ENCODE measurements around the gene GOLGA3.
A peak's percentile ranks its signal among the peaks of the same experiment; 100 is the strongest.
"Not testable (repeated sequence)": the region's sequence is repeated elsewhere in the genome, so short reads cannot be mapped to it uniquely, and the experiment has no call there.

GOLGA3 gene, protein sequence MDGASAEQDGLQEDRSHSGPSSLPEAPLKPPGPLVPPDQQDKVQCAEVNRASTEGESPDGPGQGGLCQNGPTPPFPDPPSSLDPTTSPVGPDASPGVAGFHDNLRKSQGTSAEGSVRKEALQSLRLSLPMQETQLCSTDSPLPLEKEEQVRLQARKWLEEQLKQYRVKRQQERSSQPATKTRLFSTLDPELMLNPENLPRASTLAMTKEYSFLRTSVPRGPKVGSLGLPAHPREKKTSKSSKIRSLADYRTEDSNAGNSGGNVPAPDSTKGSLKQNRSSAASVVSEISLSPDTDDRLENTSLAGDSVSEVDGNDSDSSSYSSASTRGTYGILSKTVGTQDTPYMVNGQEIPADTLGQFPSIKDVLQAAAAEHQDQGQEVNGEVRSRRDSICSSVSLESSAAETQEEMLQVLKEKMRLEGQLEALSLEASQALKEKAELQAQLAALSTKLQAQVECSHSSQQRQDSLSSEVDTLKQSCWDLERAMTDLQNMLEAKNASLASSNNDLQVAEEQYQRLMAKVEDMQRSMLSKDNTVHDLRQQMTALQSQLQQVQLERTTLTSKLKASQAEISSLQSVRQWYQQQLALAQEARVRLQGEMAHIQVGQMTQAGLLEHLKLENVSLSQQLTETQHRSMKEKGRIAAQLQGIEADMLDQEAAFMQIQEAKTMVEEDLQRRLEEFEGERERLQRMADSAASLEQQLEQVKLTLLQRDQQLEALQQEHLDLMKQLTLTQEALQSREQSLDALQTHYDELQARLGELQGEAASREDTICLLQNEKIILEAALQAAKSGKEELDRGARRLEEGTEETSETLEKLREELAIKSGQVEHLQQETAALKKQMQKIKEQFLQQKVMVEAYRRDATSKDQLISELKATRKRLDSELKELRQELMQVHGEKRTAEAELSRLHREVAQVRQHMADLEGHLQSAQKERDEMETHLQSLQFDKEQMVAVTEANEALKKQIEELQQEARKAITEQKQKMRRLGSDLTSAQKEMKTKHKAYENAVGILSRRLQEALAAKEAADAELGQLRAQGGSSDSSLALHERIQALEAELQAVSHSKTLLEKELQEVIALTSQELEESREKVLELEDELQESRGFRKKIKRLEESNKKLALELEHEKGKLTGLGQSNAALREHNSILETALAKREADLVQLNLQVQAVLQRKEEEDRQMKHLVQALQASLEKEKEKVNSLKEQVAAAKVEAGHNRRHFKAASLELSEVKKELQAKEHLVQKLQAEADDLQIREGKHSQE (N-terminal part only)

DNA sequence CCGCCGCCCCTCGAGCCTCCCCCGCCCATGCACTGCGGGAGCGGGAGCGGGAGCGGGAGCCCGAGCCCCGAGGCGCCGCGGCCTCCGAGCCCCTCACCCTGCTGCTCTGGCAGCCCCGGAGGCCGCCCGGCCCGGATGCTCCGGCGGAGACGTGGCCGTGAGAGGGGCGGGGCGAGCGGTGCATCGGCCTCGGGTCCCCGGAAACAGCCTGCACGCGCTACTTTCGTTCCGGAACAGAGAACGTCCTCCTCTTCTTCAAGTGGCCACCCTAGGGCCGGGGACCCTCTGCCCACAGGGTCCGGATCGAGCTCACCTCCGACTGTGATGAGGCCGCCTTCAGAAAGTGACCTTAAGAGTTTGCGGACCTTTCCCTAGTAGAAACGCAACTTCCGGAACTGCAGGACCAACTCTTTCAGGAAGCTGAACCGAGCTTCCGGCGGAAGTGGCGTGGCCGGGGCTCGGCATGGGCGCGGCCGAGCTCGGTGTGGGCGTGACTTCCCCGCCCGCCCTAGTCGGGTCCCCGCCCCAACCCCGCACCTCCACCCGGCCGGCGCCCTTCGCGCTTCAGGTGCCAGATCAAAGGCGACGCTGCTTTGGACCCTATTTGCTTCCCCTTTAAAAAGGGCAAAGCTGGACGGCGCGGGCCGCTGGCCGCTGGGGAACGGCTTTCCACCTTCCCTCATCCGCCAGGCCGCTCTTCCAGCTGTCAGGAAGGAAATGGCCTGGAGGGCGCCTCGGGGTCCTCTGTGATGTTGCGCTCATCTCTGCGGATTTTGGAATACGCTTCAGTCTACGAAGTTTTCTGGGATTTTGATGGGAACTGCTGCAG lies at the start of gene GOLGA3:
Gene GOLGA3, minus strand, starts transcription at position 164 of the 829 bp plus-strand sequence. CDS start 6,741 bp downstream, outside the sequence.
- Mint-ChIP-seq H3K36me3 (peaks cover 3% of the 10 kb centered on the region), H3K27me3 (no peaks in the 10 kb centered on the region), H3K9me3 (ENCODE audit: low read depth) (no peaks in the 10 kb centered on the region), H3K27ac (peak within 1 kb of the TSS; percentile 100), H3K4me3 (peak within 1 kb of the TSS; percentile 98), H3K4me1 (ENCODE audit: low read depth) (peaks cover 51% of the 10 kb centered on the region)

DNA sequence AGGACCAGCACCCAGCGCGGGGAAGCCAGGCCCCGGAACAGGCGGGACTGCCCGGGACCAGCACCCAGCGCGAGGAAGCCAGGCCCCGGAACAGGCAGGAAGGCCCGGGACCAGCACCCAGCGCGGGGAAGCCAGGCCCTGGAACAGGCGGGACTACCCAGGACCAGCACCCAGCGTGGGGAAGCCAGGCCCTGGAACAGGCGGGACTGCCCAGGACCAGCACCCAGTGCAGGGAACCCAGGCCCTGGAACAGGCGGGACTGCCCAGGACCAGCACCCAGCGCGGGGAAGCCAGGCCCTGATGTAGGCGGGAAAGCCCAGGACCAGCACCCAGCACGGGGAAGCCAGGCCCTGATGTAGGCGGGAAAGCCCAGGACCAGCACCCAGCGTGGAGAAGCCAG lies 46.0 kb upstream of the GOLGA3 start:
- H3K27me3 Mint-ChIP-seq; H3K27ac Mint-ChIP-seq; H3K9me3 Mint-ChIP-seq (ENCODE audit: low read depth); H3K4me3 Mint-ChIP-seq: not testable (repeated sequence)
- Mint-ChIP-seq H3K36me3 (peaks cover 11% of the 10 kb centered on the region), H3K4me1 (ENCODE audit: low read depth) (peaks cover 26% of the 10 kb centered on the region)

DNA sequence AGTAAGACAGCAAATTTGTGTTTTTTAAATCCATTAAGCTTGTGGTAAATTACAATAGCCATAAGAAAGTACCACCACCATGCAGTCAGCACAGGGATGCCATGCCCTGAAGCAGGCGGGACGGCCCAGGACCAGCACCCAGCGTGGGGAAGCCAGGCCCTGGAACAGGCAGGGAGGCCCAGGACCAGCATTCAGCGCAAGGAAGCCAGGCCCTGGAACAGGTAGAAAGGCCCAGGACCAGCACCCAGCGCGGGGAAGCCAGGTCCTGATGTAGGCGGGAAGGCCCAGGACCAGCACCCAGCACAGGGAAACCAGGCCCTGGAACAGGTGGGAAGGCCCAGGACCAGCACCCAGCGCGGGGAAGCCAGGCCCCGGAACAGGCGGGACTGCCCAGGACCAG lies 45.5 kb upstream of the GOLGA3 start:
- Mint-ChIP-seq H3K27ac (peak overlapping the region; percentile 82), H3K4me1 (ENCODE audit: low read depth) (peaks cover 26% of the 10 kb centered on the region), H3K27me3 (no peaks in the 10 kb centered on the region), H3K36me3 (peaks cover 11% of the 10 kb centered on the region), H3K9me3 (ENCODE audit: low read depth) (no peaks in the 10 kb centered on the region), H3K4me3 (peak overlapping the region; percentile 54)

DNA sequence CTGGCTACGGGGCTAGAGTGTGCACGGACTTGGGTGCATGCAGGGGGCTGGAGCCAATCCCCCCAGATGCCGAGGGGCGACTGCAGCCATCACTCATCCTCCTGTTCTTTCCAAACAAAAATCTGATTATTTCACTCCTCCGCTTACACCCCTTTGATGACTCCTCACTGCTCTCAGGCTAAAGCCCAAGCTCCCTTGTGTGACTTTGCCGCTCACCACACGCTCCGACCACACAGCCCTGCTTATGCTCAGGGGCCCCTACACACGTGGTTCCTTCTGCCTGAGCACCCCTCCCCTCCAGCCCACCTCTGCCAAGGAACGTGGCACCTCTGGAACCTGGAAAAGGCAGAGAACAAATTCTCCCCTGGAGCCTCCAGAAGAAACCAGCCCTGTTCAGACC lies 45.1 kb upstream of the GOLGA3 start:
- Mint-ChIP-seq H3K36me3 (peaks cover 11% of the 10 kb centered on the region), H3K27ac (peak overlapping the region; percentile 82), H3K4me1 (ENCODE audit: low read depth) (peaks cover 26% of the 10 kb centered on the region), H3K9me3 (ENCODE audit: low read depth) (no peaks in the 10 kb centered on the region), H3K4me3 (peak overlapping the region; percentile 54), H3K27me3 (no peaks in the 10 kb centered on the region)

DNA sequence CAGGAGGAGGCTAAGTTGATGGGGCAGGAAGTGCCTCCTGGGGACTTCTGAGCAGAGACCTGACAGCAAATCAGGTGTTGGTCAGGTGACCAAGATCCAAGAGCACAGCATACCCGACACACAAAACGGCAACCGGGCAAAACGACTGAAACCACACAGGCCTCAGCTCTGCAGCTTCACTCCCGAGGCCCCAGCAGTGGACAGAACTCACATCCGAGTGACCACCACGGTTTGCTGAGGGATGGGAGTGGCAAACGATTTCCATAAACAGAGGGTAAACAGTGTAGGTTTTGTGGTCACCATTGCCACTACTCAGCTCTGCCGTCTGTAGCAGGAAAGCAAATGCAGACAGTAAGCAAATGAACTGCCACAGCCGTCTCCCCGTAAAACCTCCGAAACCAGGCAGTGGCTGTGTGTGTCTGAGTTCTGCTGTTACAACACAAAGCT lies 44.3 kb upstream of the GOLGA3 start:
- H3K27ac Mint-ChIP-seq, result peak overlapping the region; percentile 80
- H3K9me3 Mint-ChIP-seq (ENCODE audit: low read depth), result no peaks in the 10 kb centered on the region
- peaks cover 26% of the 10 kb centered on the region for H3K4me1 Mint-ChIP-seq (ENCODE audit: low read depth)
- H3K36me3 Mint-ChIP-seq, result peaks cover 11% of the 10 kb centered on the region
- peak overlapping the region; percentile 68 for H3K4me3 Mint-ChIP-seq
- H3K27me3 Mint-ChIP-seq, result no peaks in the 10 kb centered on the region

DNA sequence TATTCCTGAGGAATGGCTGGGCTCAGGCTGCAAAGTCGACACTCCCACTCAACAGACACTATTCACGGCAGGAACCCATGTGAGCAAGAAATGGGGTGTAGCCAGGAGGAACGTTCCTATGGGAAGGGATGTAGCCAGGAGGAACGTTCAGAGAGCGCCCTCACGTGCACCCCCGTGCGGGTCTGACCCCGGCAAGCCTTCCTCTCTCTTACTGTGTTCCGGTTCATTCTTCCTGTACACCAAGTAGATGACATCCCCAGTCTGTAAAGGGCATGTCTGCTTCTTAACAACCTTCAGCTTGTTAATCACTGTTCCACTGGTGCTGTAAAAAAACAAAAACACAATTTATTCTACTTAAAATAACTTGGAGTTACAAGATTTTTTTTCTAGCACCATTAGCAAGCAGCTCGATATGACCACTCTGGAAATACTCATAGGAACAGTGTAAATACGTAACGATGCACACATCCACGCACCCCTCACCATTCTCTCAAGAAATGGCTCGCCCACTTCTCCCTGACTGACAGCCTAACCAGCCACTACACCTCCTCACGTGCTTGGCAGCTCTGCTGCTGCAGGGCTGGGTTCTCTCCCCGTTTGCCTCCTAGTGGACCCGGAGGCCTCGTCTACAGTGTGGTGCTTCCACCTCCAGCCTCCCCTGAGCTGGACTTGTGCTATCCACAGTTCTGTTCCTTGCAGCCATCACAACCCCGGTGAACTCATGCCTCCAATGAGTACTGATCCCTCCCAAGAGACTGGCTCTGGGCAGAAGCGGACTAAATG lies 43.6 kb upstream of the GOLGA3 start:
- peak overlapping the region; percentile 80 for H3K27ac Mint-ChIP-seq
- H3K4me3 Mint-ChIP-seq, result peak overlapping the region; percentile 68
- peaks cover 12% of the 10 kb centered on the region for H3K36me3 Mint-ChIP-seq
- no peaks in the 10 kb centered on the region for H3K27me3 Mint-ChIP-seq
- peaks cover 31% of the 10 kb centered on the region for H3K4me1 Mint-ChIP-seq (ENCODE audit: low read depth)
- no peaks in the 10 kb centered on the region for H3K9me3 Mint-ChIP-seq (ENCODE audit: low read depth)

DNA sequence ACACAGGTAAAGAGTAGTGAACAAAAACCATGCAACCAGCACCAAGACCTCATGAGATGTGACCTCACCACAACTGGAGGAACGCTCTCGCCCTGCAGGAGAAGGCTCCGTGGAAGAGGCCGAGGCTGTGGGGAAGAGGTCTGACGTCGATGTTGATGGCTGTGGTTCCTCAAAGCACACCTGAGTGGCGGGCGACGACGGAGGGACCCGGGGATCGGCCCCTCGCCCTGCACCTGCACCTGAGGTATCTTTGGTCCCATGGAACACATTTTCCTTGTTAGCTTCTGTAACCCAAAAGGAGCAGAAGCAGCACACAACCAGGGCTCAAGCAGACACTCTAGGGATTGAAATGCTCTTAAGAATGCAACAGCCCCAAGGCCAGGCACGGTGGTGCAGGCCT lies 40.9 kb upstream of the GOLGA3 start:
- Mint-ChIP-seq H3K27me3 (no peaks in the 10 kb centered on the region), H3K27ac (no peak overlapping the region), H3K4me3 (no peak overlapping the region), H3K9me3 (ENCODE audit: low read depth) (no peaks in the 10 kb centered on the region), H3K4me1 (ENCODE audit: low read depth) (peaks cover 42% of the 10 kb centered on the region), H3K36me3 (peaks cover 13% of the 10 kb centered on the region)

DNA sequence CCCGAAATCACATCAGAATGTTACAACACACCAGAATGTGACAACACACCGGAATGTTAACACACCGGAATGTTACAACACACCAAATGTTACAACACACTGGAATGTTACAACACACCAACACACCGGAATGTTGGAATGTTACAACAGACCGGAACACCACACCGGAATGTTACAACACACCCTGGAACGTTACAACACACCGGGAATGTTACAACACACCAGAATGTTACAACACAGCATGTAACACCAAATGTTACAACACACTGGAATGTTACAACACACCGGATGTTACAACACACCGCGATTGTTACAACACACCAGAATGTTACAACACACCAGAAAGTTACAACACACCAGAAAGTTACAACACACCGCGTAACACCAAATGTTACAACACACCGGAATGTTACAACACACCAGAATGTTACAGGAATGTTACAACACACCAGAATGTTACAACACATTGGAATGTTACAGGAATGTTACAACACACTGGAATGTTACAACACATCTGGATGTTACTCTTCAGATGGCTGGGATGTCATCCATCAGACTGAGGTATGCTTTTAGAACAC lies 37.7 kb upstream of the GOLGA3 start:
- no peak overlapping the region for H3K4me3 Mint-ChIP-seq
- peaks cover 11% of the 10 kb centered on the region for H3K36me3 Mint-ChIP-seq
- H3K9me3 Mint-ChIP-seq (ENCODE audit: low read depth), result no peaks in the 10 kb centered on the region
- peak overlapping the region; percentile 75 for H3K27ac Mint-ChIP-seq
- H3K4me1 Mint-ChIP-seq (ENCODE audit: low read depth), result peaks cover 20% of the 10 kb centered on the region
- H3K27me3 Mint-ChIP-seq, result no peaks in the 10 kb centered on the region

DNA sequence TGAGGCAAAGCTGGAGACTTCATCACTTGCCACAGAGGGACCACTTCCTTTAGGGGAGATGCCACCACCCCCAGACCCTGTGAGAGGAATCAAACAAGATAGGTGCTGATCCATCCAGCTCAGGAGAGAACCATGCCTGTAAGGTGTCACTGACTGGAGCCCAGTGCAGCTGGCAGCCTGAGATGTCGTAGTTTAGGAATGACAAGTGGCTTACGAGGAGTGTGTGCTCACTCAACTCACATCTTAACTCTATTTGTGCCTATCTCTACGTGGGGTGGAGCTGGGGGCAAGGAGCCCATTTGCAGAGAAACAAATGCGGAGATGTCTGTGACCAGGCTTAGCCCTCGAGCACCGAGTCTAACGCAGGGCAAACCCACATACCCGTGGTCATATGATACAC lies 32.9 kb upstream of the GOLGA3 start:
- no peaks in the 10 kb centered on the region for H3K9me3 Mint-ChIP-seq (ENCODE audit: low read depth)
- no peaks in the 10 kb centered on the region for H3K27me3 Mint-ChIP-seq
- H3K4me1 Mint-ChIP-seq (ENCODE audit: low read depth), result peaks cover 9% of the 10 kb centered on the region
- peaks cover 5% of the 10 kb centered on the region for H3K36me3 Mint-ChIP-seq
- no peak overlapping the region for H3K4me3 Mint-ChIP-seq
- no peak overlapping the region for H3K27ac Mint-ChIP-seq

DNA sequence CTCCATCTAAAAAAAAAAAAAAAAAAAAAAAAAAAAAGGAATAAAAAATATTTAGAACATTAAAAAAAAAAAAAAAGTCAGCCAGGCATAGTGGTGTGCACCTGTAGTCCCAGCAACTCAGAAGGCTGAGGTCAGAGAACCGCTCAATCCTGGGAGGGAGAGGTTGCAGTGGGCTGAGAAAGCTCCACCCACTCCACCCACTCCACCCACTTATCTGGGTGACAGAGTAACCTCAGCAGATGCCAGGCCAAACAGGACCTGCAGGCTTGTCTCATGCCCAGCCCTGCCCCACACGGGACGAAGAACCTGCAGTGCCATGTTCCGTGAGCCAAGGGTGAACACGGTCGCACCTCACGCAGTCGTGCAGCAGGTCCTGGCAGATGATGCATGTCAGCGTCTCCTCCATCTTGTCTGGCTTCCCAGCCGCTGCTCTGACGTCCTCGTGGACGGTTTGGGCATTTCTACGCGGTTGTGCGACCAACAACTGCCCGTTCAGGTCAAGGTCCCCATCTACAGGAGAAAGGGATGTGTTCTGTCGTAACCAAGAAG lies 30.1 kb upstream of the GOLGA3 start:
- peaks cover 3% of the 10 kb centered on the region for H3K4me1 Mint-ChIP-seq (ENCODE audit: low read depth)
- H3K4me3 Mint-ChIP-seq, result no peak overlapping the region
- no peaks in the 10 kb centered on the region for H3K27me3 Mint-ChIP-seq
- no peak overlapping the region for H3K27ac Mint-ChIP-seq
- peaks cover 11% of the 10 kb centered on the region for H3K36me3 Mint-ChIP-seq
- H3K9me3 Mint-ChIP-seq (ENCODE audit: low read depth), result no peaks in the 10 kb centered on the region

DNA sequence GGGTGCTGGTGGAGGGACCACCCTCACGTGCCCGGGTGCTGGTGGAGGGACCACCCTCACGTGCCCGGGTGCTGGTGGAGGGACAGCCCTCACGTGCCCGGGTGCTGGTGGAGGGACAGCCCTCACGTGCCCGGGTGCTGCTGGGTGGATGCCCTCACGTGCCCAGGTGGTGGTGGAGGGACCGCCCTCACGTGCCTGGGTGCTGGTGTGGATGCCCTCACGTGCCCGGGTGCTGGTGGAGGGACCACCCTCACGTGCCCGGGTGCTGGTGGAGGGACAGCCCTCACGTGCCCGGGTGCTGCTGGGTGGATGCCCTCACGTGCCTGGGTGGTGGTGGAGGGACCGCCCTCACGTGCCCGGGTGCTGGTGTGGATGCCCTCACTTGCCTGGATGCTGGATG lies 28.4 kb upstream of the GOLGA3 start:
- H3K9me3 Mint-ChIP-seq (ENCODE audit: low read depth); H3K27ac Mint-ChIP-seq; H3K4me3 Mint-ChIP-seq; H3K27me3 Mint-ChIP-seq; H3K4me1 Mint-ChIP-seq (ENCODE audit: low read depth): not testable (repeated sequence)
- H3K36me3 Mint-ChIP-seq, result peaks cover 11% of the 10 kb centered on the region

DNA sequence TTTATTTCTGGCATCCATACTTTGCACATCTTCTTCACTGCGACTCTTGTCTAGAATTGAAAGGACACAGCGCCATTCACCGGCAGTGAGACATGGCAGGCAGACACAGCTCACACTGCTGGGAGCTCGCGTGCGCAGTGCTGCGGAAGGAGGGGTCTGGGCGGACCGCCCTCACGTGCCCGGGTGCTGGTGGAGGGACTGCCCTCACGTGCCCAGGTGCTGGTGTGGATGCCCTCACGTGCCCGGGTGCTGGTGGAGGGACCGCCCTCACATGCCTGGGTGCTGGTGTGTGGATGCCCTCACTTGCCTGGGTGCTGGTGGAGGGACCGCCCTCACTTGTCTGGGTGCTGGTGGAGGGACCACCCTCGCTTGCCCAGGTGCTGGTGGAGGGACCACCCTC lies 27.9 kb upstream of the GOLGA3 start:
- Mint-ChIP-seq H3K4me1 (ENCODE audit: low read depth) (peaks cover 3% of the 10 kb centered on the region), H3K36me3 (peaks cover 11% of the 10 kb centered on the region), H3K27ac (no peak overlapping the region), H3K9me3 (ENCODE audit: low read depth) (no peaks in the 10 kb centered on the region), H3K4me3 (no peak overlapping the region), H3K27me3 (no peaks in the 10 kb centered on the region)

DNA sequence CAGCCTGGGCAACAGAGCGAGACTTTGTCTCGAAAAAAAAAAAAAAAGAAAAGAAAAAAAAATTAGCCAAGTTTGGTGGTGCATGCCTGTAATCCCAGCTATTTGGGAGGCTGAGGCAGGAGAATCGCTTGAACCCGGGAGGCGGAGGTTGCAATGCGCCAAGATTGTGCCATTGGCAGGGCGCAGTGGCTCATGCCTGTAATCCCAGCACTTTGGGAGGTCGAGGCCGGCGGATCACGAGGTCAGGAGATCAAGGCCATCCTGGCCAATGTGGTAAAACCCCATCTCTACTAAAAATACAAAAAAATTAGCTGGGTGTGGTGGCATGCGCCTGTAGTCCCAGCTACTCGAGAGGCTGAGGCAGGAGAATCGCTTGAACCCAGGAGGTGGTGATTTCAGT lies 26.5 kb upstream of the GOLGA3 start:
- not testable (repeated sequence) for H3K27me3 Mint-ChIP-seq; H3K4me3 Mint-ChIP-seq; H3K9me3 Mint-ChIP-seq (ENCODE audit: low read depth); H3K27ac Mint-ChIP-seq; H3K4me1 Mint-ChIP-seq (ENCODE audit: low read depth)
- H3K36me3 Mint-ChIP-seq, result peaks cover 12% of the 10 kb centered on the region

Data from activated naive CD8-positive, alpha-beta T cell (primary cell).